Ascending aorta (tissue), 2 donors: ENCODE results near the gene PTPRB. TPM values are rescaled to one million over a fixed set of nuclear protein-coding genes. Genes with fewer than 3 reads are reported as not detected.

Source experiments
- DNase-seq, 2 donors: peaks; one replicate each; pipeline ENCODE4 v3.0.0-alpha.2; 2019; ENCODE audit warnings: low spot score in 2 of 2
- H3K27ac ChIP-seq, 2 donors: fragments of 200-600 bp; sonication (generic); one replicate each; pipeline ENCODE4 v1.5.1; 2016 to 2017; ENCODE audit warnings: mild to moderate bottlenecking in 1 of 2
- H3K27me3 ChIP-seq: fragments of 200-600 bp; sonication (generic); one replicate; pipeline ENCODE4 v1.5.1; 2017
- H3K36me3 ChIP-seq, 2 donors: fragments of 200-600 bp; sonication (generic); one replicate each; pipeline ENCODE4 v1.5.1; 2016
- H3K4me1 ChIP-seq, 2 donors: fragments of 200-600 bp; sonication (generic); one replicate each; pipeline ENCODE4 v1.5.1; 2016 to 2017; ENCODE audit warnings: mild to moderate bottlenecking in 1 of 2
- H3K4me3 ChIP-seq, 2 donors: fragments of 200-600 bp; sonication (generic); one replicate each; pipeline ENCODE4 v1.5.1; 2016 to 2017; ENCODE audit warnings: mild to moderate bottlenecking in 1 of 2
- H3K9me3 ChIP-seq, 2 donors: fragments of 200-600 bp; sonication (generic); one replicate each; pipeline ENCODE4 v1.5.1; 2016
- CTCF ChIP-seq, 3 experiments: fragments of 200-600 bp in 2 of 3; fragments of 450-650 bp in 1 of 3; sonication (generic) in 2 of 3; IDR thresholded peaks; one replicate each; pipeline ENCODE4 v1.5.1; 2016 to 2019; ENCODE audit warnings: antibody characterized with exemption in 3 of 3, mild to moderate bottlenecking in 1 of 3, moderate library complexity in 1 of 3
- intact Hi-C: fragments of 100-400 bp; cut with DNase I; formaldehyde crosslinking; loops from one replicate; pipeline ENCODE4 v1.15.1; 2023
- total RNA-seq: library from RNA; depleted of rRNA; stranded (reverse); fragments of >200 nt; gene quantifications from one replicate; pipeline ENCODE4 v1.1.0, GENCODE V29; 2016

The PTPRB gene
- total RNA-seq, 1 donor from 2014 or later, result 49.5 TPM

- DNase-seq, result no peak
- intact Hi-C loops, result no loop called here
- H3K27me3 ChIP-seq, result no peaks in the 10 kb centered on the region
- no peak overlapping the region for H3K27ac ChIP-seq
- no peak overlapping the region for H3K4me3 ChIP-seq
- no peaks in the 10 kb centered on the region for H3K4me1 ChIP-seq
- no peaks in the 10 kb centered on the region for H3K9me3 ChIP-seq
- no peak for TF ChIP-seq CTCF (IDR thresholded peaks at IDR 0.05)
- no peaks in the 10 kb centered on the region for H3K36me3 ChIP-seq
These were observed 93.8 kb downstream of the PTPRB start for GRCh38 chr12:70543444-70543843.

- H3K9me3 ChIP-seq, result no peaks in the 10 kb centered on the region
- no peaks in the 10 kb centered on the region for H3K36me3 ChIP-seq
- TF ChIP-seq CTCF (IDR thresholded peaks at IDR 0.05), result no peak
- H3K27me3 ChIP-seq, result no peaks in the 10 kb centered on the region
- no peak overlapping the region for H3K27ac ChIP-seq
- no peaks in the 10 kb centered on the region for H3K4me1 ChIP-seq
- no peak overlapping the region for H3K4me3 ChIP-seq
- intact Hi-C loops, result no loop called here
- DNase-seq, result no peak
These were observed 96.2 kb downstream of the PTPRB start for GRCh38 chr12:70540996-70541395.

- H3K36me3 ChIP-seq, result no peaks in the 10 kb centered on the region
- no peaks in the 10 kb centered on the region for H3K27me3 ChIP-seq
- intact Hi-C loops, result no loop called here
- H3K4me1 ChIP-seq, result no peaks in the 10 kb centered on the region
- no peak overlapping the region for H3K4me3 ChIP-seq
- no peak for TF ChIP-seq CTCF (IDR thresholded peaks at IDR 0.05)
- no peak overlapping the region for H3K27ac ChIP-seq
- DNase-seq, result no peak
- H3K9me3 ChIP-seq, result no peaks in the 10 kb centered on the region
These were observed 100.6 kb downstream of the PTPRB start for GRCh38 chr12:70536650-70537049.

GRCh38 chr12:70535896-70536374 is 101.3 kb downstream of the PTPRB start:
- intact Hi-C loops, result no loop called here
- Histone ChIP-seq H3K9me3 (no peaks in the 10 kb centered on the region), H3K4me1 (no peaks in the 10 kb centered on the region), H3K27ac (no peak overlapping the region), H3K4me3 (no peak overlapping the region), H3K27me3 (no peaks in the 10 kb centered on the region), H3K36me3 (no peaks in the 10 kb centered on the region)
- no peak for DNase-seq
- no peak for TF ChIP-seq CTCF (IDR thresholded peaks at IDR 0.05)

GRCh38 chr12:70534466-70534865 is 102.8 kb downstream of the PTPRB start:
- Histone ChIP-seq H3K27ac (no peak overlapping the region), H3K36me3 (no peaks in the 10 kb centered on the region), H3K4me1 (no peaks in the 10 kb centered on the region), H3K4me3 (no peak overlapping the region), H3K27me3 (no peaks in the 10 kb centered on the region), H3K9me3 (no peaks in the 10 kb centered on the region)
- no peak for DNase-seq
- intact Hi-C loops, result no loop called here
- TF ChIP-seq CTCF (IDR thresholded peaks at IDR 0.05), result no peak

- H3K27ac ChIP-seq, result no peak overlapping the region
- intact Hi-C loops, result no loop called here
- no peaks in the 10 kb centered on the region for H3K36me3 ChIP-seq
These were observed 107.6 kb downstream of the PTPRB start for GRCh38 chr12:70529647-70530046.

More at GRCh38 chr12:70529647-70530046, 107.6 kb downstream of the PTPRB start:
- DNase-seq, result no peak
- no peak for TF ChIP-seq CTCF (IDR thresholded peaks at IDR 0.05)
- Histone ChIP-seq H3K4me1 (no peaks in the 10 kb centered on the region), H3K4me3 (no peak overlapping the region), H3K27me3 (no peaks in the 10 kb centered on the region), H3K9me3 (no peaks in the 10 kb centered on the region)
